Heart left ventricle (tissue), 13 donors: ENCODE measurements around the gene OR5AK2.

Source experiments
- CTCF ChIP-seq, 12 donors: fragments of 200-600 bp; sonication (generic) in 4 of 12; IDR thresholded peaks; one replicate each; pipeline versions ENCODE4 v1.5.0 to v1.8.0; 2018 to 2022; ENCODE audit warnings: antibody characterized with exemption in 12 of 12, mild to moderate bottlenecking in 5 of 12
- POLR2A ChIP-seq, 2 donors: fragments of 450-650 bp; IDR thresholded peaks; one replicate each; pipeline ENCODE4 v1.6.1; 2017; ENCODE audit warnings: antibody characterized with exemption in 2 of 2, mild to moderate bottlenecking in 2 of 2, moderate library complexity in 2 of 2
- donor health status: ischemic (EF 13 %, LVEDD 7.1; RV severe dilation, severe dysfunction).
- donor health status: DM: no; HTN: yes; CAD: no.
- donor health status: DM: no; HTN: no; CAD: no.
- donor health status: ischemic (EF 25% LVEDD 6.9; RV normal size, moderate dysfunction).
- donor health status: ischemic (EF 25% LVEDD 5.7; RV mildly dilated, moderate dysfunction).
- donor health status: ischemic (EF 35%, LVEDD 5.7; RV mildly dilated, moderate dysfunction).
- donor health status: nonischemic (EF 11% LVEDD 7.7; RV severe dilation, severe dysfunction).
- donor health status: DM: yes; HTN: yes; CAD: no.
- donor health status: PGD.
- donor health status: ischemic (EF 29% LVEDD 5.4; RV normal size, mild dysfunction).
- donor health status: nonischemic (EF 23%, LVEDD 6.1; RV moderate dilation, normal function).

GRCh38 chr11:56990702-56991101, 2.0 kb downstream of the OR5AK2 start:
- TF ChIP-seq CTCF (IDR thresholded peaks at IDR 0.05) (no peak), POLR2A (IDR thresholded peaks at IDR 0.05) (no peak)
